Activated CD4-positive, alpha-beta T cell treated with anti-CD3 and anti-CD28 coated beads, Interleukin-10, Interleukin-2, amounts not matched to agents 100 ng/mL and 50 ng/mL, durations not matched to agents 16 hours and 8 hours (primary cell): ENCODE results near the gene IFITM10.

ENCODE experiments used
- DNase-seq: peaks from one replicate; pipeline ENCODE4 v3.0.0-alpha.2; 2020

The IFITM10 gene

GRCh38 chr11:1750840-1751530 is 590 bp upstream of the IFITM10 start:
- DNase-seq, result no peak

- DNase-seq, result no peak
Measured at GRCh38 chr11:1749395-1750351, 722 bp downstream of the IFITM10 start.

- DNase-seq, result no peak
Measured at GRCh38 chr11:1748636-1749394, 1.6 kb downstream of the IFITM10 start.

- no peak for DNase-seq
Measured at GRCh38 chr11:1747753-1748635, 2.4 kb downstream of the IFITM10 start.

- no peak for DNase-seq
Measured at GRCh38 chr11:1746956-1747752, 3.2 kb downstream of the IFITM10 start.

- DNase-seq, result no peak
Measured at GRCh38 chr11:1746511-1746931, 3.9 kb downstream of the IFITM10 start.

GRCh38 chr11:1745701-1746320 is 4.6 kb downstream of the IFITM10 start:
- DNase-seq, result no peak

GRCh38 chr11:1744891-1745700 is 5.3 kb downstream of the IFITM10 start:
- no peak for DNase-seq

GRCh38 chr11:1744137-1744886 is 6.1 kb downstream of the IFITM10 start:
- DNase-seq, result no peak

GRCh38 chr11:1743585-1744136 is 6.7 kb downstream of the IFITM10 start:
- DNase-seq, result no peak

- DNase-seq, result no peak
Measured at GRCh38 chr11:1742869-1743584, 7.4 kb downstream of the IFITM10 start.

GRCh38 chr11:1742371-1742770 is 8.0 kb downstream of the IFITM10 start:
- DNase-seq, result no peak

- no peak for DNase-seq
Measured at GRCh38 chr11:1741741-1742140, 8.7 kb downstream of the IFITM10 start.

GRCh38 chr11:1740786-1741530 is 9.4 kb downstream of the IFITM10 start:
- no peak for DNase-seq

- no peak for DNase-seq
Measured at GRCh38 chr11:1739576-1739975, 10.8 kb downstream of the IFITM10 start.

GRCh38 chr11:1738380-1738779 is 12.0 kb downstream of the IFITM10 start:
- no peak for DNase-seq

GRCh38 chr11:1737080-1737757 is 13.2 kb downstream of the IFITM10 start:
- DNase-seq, result no peak
